SK-N-SH treated with all-trans-retinoic acid at 6 μM for 48 hours (cell line): Measurements from ENCODE around the gene EGLN1.
"Not testable (repeated sequence)": the region's sequence is repeated elsewhere in the genome, so short reads cannot be mapped to it uniquely, and the experiment has no call there.

Source experiments
- ATAC-seq: fragments of 200-7000 bp; cut with Tn5 transposase; 3 replicates; pipeline ENCODE4 v1.9.1; 2020; ENCODE audit warnings: mild to moderate bottlenecking, moderate library complexity
- BACH2 ChIP-seq: fragments of 250-450 bp; sonication (Bioruptor Pico); IDR thresholded peaks from 2 replicates; pipeline ENCODE4 v1.9.0; 2021; ENCODE audit warnings: mild to moderate bottlenecking, borderline replicate concordance
- CSDC2 ChIP-seq: fragments of 250-450 bp; sonication (Bioruptor Pico); IDR thresholded peaks from 2 replicates; pipeline ENCODE4 v1.5.0; 2020; ENCODE audit warnings: mild to moderate bottlenecking, moderate library complexity
- ESRRG ChIP-seq: fragments of 250-450 bp; sonication (Bioruptor Pico); IDR thresholded peaks from 2 replicates; pipeline ENCODE4 v1.6.1; 2021; ENCODE audit warnings: mild to moderate bottlenecking
- GLIS3 ChIP-seq: fragments of 250-450 bp; sonication (Bioruptor Pico); IDR thresholded peaks from 2 replicates; pipeline ENCODE4 v1.5.0; 2020; ENCODE audit warnings: mild to moderate bottlenecking, moderate library complexity
- ISL1 ChIP-seq: fragments of 250-450 bp; sonication (Bioruptor Pico); IDR thresholded peaks from 2 replicates; pipeline ENCODE4 v2.1.2; 2022; ENCODE audit warnings: mild to moderate bottlenecking, moderate library complexity
- OSR1 ChIP-seq: fragments of 250-450 bp; sonication (Bioruptor Pico); IDR thresholded peaks from 2 replicates; pipeline ENCODE4 v1.8.0; 2022; ENCODE audit warnings: moderate library complexity, mild to moderate bottlenecking, inconsistent platforms
- PPARA ChIP-seq: fragments of 250-450 bp; sonication (Bioruptor Pico); IDR thresholded peaks from 2 replicates; pipeline ENCODE4 v1.5.0; 2020; ENCODE audit warnings: mild to moderate bottlenecking, borderline replicate concordance
- RARB ChIP-seq: fragments of 250-450 bp; sonication (Bioruptor Pico); IDR thresholded peaks from 2 replicates; pipeline ENCODE4 v1.8.0; 2021; ENCODE audit warnings: mild to moderate bottlenecking, moderate library complexity
- SNAI2 ChIP-seq: fragments of 250-450 bp; sonication (Bioruptor Pico); IDR thresholded peaks from 2 replicates; pipeline ENCODE4 v1.5.0; 2020; ENCODE audit warnings: mild to moderate bottlenecking, moderate library complexity
- TCF4 ChIP-seq: fragments of 250-450 bp; sonication (Bioruptor Pico); IDR thresholded peaks from 2 replicates; pipeline ENCODE4 v1.8.0; 2021; ENCODE audit warnings: mild to moderate bottlenecking, moderate library complexity, borderline replicate concordance
- TOX ChIP-seq: fragments of 250-450 bp; sonication (Bioruptor Pico); IDR thresholded peaks from 2 replicates; pipeline ENCODE4 v1.8.0; 2021; ENCODE audit warnings: mild to moderate bottlenecking, moderate library complexity, borderline replicate concordance
- ZC3H10 ChIP-seq: fragments of 250-450 bp; sonication (Bioruptor Pico); IDR thresholded peaks from 2 replicates; pipeline ENCODE4 v1.5.1; 2021; ENCODE audit warnings: mild to moderate bottlenecking, moderate library complexity
- ZFP3 ChIP-seq: fragments of 250-450 bp; sonication (Bioruptor Pico); IDR thresholded peaks from 2 replicates; pipeline ENCODE4 v1.5.0; 2020; ENCODE audit warnings: mild to moderate bottlenecking, moderate library complexity
- ZFP30 ChIP-seq: fragments of 450-650 bp; formaldehyde crosslinking; IDR thresholded peaks from 2 replicates; pipeline ENCODE4 v1.5.0; 2022; ENCODE audit warnings: mild to moderate bottlenecking, moderate library complexity
- ZNF565 ChIP-seq: fragments of 450-650 bp; formaldehyde crosslinking; conservative IDR thresholded peaks from 2 replicates; pipeline ENCODE4 v1.5.0; 2020; ENCODE audit warnings: low read depth, mild to moderate bottlenecking, moderate library complexity
- ZNF70 ChIP-seq: fragments of 450-650 bp; formaldehyde crosslinking; IDR thresholded peaks from 2 replicates; pipeline ENCODE4 v1.5.0; 2020; ENCODE audit warnings: mild to moderate bottlenecking, moderate library complexity
- ZNF8 ChIP-seq: fragments of 450-650 bp; formaldehyde crosslinking; IDR thresholded peaks from 2 replicates; pipeline ENCODE4 v1.5.0; 2020; ENCODE audit warnings: mild to moderate bottlenecking, moderate library complexity
- TF ChIP-seq, protein P1 (sequence below): fragments of 250-450 bp; sonication (Bioruptor Pico); IDR thresholded peaks from 2 replicates; pipeline ENCODE4 v1.8.0; 2021; ENCODE audit warnings: low read depth, mild to moderate bottlenecking, moderate library complexity, borderline replicate concordance
- TF ChIP-seq, protein P2 (sequence below): fragments of 250-450 bp; sonication (Bioruptor Pico); IDR thresholded peaks from 2 replicates; pipeline ENCODE4 v1.5.1; 2020; ENCODE audit warnings: low read depth, mild to moderate bottlenecking, moderate library complexity
- TF ChIP-seq, protein P3 (sequence below): fragments of 250-450 bp; sonication (Bioruptor Pico); IDR thresholded peaks from 2 replicates; pipeline ENCODE4 v1.8.0; 2020; ENCODE audit warnings: mild to moderate bottlenecking, moderate library complexity, borderline replicate concordance
- TF ChIP-seq, protein P4 (sequence below): fragments of 250-450 bp; sonication (Bioruptor Pico); IDR thresholded peaks from 2 replicates; pipeline ENCODE4 v1.5.1; 2021; ENCODE audit warnings: mild to moderate bottlenecking, moderate library complexity
- TF ChIP-seq, protein P5 (sequence below): fragments of 250-450 bp; sonication (Bioruptor Pico); IDR thresholded peaks from 2 replicates; pipeline ENCODE4 v1.5.0; 2020; ENCODE audit warnings: mild to moderate bottlenecking, moderate library complexity

The EGLN1 gene

DNA sequence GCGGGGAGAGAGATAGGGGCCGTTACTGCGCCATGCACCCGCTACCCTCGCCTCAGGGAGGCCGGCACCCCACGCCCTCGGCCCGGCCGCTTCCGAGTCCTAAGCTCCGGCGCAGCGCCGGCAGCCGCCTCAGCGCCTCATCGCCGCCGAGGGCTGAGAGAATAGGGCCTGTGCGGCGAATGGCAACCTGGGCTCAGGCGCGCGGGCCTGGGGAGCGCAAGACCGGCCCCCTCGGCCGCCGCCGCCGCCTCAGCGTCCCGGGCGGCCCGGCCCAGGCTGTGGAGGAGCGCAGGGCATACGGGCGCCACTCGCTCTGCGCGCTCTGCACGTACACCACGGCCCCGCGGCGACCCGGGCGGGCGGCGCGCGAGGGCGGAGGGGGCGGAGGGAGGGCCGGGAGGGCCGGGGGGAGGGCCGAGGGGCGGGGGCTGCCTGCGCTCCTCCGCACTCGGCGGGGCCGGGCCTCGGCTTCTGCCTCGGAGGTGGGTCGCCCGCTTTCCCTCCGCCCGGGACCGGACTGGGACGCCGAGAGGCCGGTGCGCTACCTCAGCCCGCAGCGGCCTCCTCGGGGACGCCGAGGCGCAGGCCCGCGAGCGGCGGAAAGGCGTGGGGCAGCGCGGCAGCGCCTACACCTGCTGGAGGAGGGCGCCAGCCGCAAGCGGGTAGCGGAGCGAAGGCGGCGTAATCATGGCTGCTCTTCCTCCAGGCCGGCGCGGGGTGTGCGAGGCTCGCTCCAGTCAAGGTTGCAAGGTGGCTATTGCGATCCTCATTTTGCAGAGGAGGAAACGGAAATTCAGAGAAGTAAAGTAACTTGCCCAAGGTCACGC lies at the start of gene EGLN1:
EGLN1 (minus strand) TSS at position 317 of the 827 bp plus-strand sequence. CDS start 399 bp downstream, outside the sequence.
- ATAC-seq: peak; percentile 72
- TF ChIP-seq ZC3H10 (CRISPR knock-in tag): no peak
- TF ChIP-seq, protein P1, sequence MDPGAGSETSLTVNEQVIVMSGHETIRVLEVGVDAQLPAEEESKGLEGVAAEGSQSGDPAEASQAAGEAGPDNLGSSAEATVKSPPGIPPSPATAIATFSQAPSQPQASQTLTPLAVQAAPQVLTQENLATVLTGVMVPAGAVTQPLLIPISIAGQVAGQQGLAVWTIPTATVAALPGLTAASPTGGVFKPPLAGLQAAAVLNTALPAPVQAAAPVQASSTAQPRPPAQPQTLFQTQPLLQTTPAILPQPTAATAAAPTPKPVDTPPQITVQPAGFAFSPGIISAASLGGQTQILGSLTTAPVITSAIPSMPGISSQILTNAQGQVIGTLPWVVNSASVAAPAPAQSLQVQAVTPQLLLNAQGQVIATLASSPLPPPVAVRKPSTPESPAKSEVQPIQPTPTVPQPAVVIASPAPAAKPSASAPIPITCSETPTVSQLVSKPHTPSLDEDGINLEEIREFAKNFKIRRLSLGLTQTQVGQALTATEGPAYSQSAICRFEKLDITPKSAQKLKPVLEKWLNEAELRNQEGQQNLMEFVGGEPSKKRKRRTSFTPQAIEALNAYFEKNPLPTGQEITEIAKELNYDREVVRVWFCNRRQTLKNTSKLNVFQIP (CRISPR knock-in tag): peak; percentile 71; the same call in 1 of the 2 replicates

DNA sequence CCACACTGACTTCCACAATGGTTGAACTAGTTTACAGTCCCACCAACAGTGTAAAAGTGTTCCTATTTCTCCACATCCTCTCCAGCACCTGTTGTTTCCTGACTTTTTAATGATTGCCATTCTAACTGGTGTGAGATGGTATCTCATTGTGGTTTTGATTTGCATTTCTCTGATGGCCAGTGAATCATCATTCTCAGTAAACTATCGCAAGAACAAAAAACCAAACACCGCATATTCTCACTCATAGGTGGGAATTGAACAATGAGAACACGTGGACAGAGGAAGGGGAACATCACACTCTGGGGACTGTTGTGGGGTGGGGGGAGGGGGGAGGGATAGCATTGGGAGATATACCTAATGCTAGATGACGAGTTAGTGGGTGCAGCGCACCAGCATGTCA lies 49.4 kb upstream of the EGLN1 start:
- not testable (repeated sequence) for ATAC-seq

DNA sequence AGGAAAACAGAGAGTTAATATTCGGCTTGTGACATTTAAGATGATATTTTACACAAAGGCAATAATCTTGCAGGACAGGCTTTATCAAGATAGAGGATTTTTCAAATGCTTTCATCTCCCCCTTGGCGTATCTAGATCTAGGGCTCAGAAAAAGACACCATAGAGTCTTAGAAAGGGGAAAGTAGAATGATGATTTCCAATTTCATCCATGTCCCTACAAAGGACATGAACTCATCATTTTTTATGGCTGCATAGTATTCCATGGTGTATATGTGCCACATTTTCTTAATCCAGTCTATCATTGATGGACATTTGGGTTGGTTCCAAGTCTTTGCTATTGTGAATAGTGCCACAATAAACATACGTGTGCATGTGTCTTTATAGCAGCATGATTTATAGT lies 48.9 kb upstream of the EGLN1 start:
- ATAC-seq: not testable (repeated sequence)

DNA sequence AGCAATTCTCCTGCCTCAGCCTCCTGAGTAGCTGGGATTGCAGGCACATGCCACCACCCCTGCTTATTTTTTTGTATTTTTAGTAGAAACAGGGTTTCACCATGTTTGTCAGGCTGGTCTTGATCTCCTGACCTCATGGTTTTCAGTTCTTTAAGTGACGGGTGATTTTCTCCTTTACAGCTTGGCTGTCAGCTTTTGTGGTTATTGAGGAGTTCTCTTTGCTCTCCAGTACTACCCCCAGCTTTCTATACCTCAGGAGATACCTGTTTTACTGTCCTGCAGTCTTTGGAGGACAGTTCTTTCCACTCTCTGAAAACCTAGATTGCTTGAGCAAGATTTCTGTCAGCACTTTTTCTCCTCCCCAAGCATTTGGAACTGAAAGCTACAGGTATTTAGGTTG lies 45.9 kb upstream of the EGLN1 start:
- TF ChIP-seq, protein P2, sequence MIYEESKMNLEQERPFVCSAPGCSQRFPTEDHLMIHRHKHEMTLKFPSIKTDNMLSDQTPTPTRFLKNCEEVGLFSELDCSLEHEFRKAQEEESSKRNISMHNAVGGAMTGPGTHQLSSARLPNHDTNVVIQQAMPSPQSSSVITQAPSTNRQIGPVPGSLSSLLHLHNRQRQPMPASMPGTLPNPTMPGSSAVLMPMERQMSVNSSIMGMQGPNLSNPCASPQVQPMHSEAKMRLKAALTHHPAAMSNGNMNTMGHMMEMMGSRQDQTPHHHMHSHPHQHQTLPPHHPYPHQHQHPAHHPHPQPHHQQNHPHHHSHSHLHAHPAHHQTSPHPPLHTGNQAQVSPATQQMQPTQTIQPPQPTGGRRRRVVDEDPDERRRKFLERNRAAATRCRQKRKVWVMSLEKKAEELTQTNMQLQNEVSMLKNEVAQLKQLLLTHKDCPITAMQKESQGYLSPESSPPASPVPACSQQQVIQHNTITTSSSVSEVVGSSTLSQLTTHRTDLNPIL: no peak
- TF ChIP-seq, protein P3, sequence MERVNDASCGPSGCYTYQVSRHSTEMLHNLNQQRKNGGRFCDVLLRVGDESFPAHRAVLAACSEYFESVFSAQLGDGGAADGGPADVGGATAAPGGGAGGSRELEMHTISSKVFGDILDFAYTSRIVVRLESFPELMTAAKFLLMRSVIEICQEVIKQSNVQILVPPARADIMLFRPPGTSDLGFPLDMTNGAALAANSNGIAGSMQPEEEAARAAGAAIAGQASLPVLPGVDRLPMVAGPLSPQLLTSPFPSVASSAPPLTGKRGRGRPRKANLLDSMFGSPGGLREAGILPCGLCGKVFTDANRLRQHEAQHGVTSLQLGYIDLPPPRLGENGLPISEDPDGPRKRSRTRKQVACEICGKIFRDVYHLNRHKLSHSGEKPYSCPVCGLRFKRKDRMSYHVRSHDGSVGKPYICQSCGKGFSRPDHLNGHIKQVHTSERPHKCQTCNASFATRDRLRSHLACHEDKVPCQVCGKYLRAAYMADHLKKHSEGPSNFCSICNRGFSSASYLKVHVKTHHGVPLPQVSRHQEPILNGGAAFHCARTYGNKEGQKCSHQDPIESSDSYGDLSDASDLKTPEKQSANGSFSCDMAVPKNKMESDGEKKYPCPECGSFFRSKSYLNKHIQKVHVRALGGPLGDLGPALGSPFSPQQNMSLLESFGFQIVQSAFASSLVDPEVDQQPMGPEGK (CRISPR knock-in tag): no peak
- TF ChIP-seq TOX (CRISPR knock-in tag) (no peak), ZNF8 (CRISPR knock-in tag) (no peak), ZFP3 (CRISPR knock-in tag) (no peak), ZNF565 (CRISPR knock-in tag) (no peak), SNAI2 (CRISPR knock-in tag) (no peak), TCF4 (CRISPR knock-in tag) (no peak), BACH2 (CRISPR knock-in tag) (no peak), ZC3H10 (CRISPR knock-in tag) (no peak), GLIS3 (CRISPR knock-in tag) (no peak), ZNF70 (CRISPR knock-in tag) (no peak), OSR1 (no peak), PPARA (CRISPR knock-in tag) (no peak), ISL1 (no peak), ESRRG (CRISPR knock-in tag) (no peak), ZFP30 (no peak)
- TF ChIP-seq, protein P4, sequence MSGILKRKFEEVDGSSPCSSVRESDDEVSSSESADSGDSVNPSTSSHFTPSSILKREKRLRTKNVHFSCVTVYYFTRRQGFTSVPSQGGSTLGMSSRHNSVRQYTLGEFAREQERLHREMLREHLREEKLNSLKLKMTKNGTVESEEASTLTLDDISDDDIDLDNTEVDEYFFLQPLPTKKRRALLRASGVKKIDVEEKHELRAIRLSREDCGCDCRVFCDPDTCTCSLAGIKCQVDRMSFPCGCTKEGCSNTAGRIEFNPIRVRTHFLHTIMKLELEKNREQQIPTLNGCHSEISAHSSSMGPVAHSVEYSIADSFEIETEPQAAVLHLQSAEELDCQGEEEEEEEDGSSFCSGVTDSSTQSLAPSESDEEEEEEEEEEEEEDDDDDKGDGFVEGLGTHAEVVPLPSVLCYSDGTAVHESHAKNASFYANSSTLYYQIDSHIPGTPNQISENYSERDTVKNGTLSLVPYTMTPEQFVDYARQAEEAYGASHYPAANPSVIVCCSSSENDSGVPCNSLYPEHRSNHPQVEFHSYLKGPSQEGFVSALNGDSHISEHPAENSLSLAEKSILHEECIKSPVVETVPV (CRISPR knock-in tag): no peak
- ATAC-seq: no peak

DNA sequence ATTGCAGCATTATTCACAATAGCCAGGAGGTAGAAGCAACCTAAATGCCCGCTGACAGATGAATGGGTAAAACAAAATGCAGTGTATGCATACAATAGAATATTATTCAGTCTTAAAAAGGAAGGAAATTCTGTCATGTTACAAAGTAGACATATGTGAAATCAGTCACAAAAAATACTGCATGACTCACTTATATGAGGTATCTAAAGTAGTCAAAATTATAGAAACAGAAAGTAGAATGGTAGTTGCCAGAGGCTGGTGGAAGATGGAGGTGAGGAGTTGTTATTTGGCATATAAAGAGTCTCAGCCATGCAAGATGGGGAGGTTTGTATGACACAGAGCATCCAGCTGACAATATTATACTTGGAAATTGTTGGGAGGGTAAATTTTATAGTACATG lies 43.0 kb upstream of the EGLN1 start:
- no peak for ATAC-seq
- no peak for TF ChIP-seq RARB (CRISPR knock-in tag)
- no peak for TF ChIP-seq ESRRG (CRISPR knock-in tag)
- TF ChIP-seq, protein P4 (CRISPR knock-in tag): no peak
- TF ChIP-seq ZNF70 (CRISPR knock-in tag): no peak
- no peak for TF ChIP-seq ZFP3 (CRISPR knock-in tag)
- TF ChIP-seq BACH2 (CRISPR knock-in tag): no peak
- TF ChIP-seq CSDC2 (CRISPR knock-in tag): no peak
- TF ChIP-seq, protein P2: no peak
- TF ChIP-seq, protein P5, sequence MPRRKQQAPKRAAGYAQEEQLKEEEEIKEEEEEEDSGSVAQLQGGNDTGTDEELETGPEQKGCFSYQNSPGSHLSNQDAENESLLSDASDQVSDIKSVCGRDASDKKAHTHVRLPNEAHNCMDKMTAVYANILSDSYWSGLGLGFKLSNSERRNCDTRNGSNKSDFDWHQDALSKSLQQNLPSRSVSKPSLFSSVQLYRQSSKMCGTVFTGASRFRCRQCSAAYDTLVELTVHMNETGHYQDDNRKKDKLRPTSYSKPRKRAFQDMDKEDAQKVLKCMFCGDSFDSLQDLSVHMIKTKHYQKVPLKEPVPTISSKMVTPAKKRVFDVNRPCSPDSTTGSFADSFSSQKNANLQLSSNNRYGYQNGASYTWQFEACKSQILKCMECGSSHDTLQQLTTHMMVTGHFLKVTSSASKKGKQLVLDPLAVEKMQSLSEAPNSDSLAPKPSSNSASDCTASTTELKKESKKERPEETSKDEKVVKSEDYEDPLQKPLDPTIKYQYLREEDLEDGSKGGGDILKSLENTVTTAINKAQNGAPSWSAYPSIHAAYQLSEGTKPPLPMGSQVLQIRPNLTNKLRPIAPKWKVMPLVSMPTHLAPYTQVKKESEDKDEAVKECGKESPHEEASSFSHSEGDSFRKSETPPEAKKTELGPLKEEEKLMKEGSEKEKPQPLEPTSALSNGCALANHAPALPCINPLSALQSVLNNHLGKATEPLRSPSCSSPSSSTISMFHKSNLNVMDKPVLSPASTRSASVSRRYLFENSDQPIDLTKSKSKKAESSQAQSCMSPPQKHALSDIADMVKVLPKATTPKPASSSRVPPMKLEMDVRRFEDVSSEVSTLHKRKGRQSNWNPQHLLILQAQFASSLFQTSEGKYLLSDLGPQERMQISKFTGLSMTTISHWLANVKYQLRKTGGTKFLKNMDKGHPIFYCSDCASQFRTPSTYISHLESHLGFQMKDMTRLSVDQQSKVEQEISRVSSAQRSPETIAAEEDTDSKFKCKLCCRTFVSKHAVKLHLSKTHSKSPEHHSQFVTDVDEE (CRISPR knock-in tag): no peak
- TF ChIP-seq ZNF8 (CRISPR knock-in tag): no peak
- no peak for TF ChIP-seq TCF4 (CRISPR knock-in tag)
- no peak for TF ChIP-seq PPARA (CRISPR knock-in tag)
